ENCODE results near the gene CD226.
"Not testable (repeated sequence)": the region's sequence is repeated elsewhere in the genome, so short reads cannot be mapped to it uniquely, and the experiment has no call there.

The CD226 gene

DNA sequence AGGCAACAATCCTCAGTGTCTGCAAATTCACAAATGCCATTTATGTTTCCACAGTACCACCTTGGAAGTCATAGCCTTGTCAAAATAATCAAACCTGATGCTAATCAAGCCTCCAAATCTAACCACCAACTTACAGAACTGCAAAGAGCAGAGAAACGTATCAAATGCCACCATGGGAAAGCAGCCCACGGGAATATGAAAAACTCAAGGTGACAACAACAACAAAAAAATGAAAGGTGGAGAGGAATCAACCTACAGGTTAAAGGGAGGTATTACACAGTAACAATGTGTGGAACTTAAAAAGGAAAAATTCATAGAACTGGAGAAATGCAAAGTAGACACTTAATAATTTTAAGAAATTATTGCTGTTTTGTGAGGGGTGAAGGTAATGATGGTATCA is 46.7 kb downstream of the CD226 start:
- Mint-ChIP-seq H3K36me3 (ENCODE audit: low read depth) (peaks cover 89% of the 10 kb centered on the region), H3K9me3 (peaks cover 5% of the 10 kb centered on the region), H3K4me1 (ENCODE audit: low read depth) (peaks cover 84% of the 10 kb centered on the region), H3K27me3 (no peaks in the 10 kb centered on the region), H3K27ac (peak overlapping the region; percentile 35), H3K4me3 (no peak overlapping the region)
- DNase-seq = no peak

DNA sequence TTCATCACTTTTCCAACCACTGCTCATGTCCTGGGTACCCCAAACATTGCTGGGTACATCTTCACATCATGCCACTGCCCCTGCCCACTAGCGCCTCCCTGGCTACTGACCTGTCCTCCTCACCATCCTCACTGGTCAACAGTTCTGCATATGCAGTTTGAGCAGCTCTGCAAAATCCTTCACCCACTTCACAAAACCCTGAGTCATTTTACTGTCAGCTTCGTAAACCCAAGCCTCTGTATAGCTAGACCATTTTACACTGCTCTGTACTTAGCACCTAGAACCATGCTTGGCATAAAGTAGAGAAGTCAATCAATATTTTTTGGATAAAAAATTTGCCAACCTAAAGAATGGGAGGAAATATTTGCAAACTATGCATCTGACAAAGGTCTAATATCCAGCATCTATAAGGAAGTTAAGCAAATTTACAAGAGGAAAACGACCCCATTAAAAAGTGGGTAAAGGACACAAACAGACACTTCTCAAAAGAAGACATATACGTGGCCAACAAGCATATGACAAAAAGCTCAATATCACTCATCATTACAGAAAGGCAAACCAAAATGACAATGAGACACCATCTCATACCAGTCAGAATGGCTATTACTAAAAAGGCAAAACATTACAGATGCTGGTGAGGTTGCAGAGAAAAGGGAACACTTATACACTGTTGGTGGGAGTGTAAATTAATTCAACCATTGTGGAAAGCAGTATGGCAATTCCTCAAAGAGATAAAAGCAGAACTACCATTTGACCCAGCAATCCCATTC is 48.3 kb downstream of the CD226 start:
- Mint-ChIP-seq H3K4me3 (peak overlapping the region; percentile 59), H3K36me3 (ENCODE audit: low read depth) (peaks cover 89% of the 10 kb centered on the region), H3K27ac (peak overlapping the region; percentile 95), H3K4me1 (ENCODE audit: low read depth) (peaks cover 86% of the 10 kb centered on the region)
- not testable (repeated sequence) for H3K27me3 Mint-ChIP-seq, DNase-seq, H3K9me3 Mint-ChIP-seq

DNA sequence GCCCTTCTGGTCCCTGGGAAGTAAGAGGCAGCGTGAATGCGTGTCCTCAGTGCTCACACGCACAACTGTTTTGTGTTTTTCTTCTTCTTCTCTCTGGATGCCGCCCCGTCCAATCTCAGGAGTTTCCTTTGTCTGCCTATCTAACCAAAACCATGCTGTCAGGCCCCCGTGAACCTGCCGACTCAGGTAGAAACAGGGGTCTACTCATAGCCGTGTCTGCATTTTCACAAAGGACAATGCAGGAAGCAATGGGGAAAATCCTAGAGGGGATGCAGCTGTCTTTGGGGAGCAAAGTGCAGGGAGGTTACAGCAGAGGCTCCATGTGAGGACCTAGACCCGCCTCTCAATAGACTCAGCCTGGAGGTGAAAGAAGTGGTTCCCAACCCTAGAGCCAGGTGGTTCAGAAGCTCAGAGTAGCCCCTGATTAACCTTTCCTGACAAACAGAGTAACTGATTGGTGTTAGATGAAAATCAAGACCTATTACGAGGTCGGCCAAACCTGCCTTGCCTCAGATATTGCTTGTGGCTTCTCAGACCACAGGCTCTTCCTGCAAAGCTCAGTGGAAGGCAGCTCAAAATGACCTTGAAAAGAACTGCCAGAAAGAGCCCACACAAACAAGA is 49.3 kb downstream of the CD226 start:
- Mint-ChIP-seq H3K4me3 (peak overlapping the region; percentile 71), H3K27ac (peak overlapping the region; percentile 96), H3K27me3 (no peaks in the 10 kb centered on the region), H3K36me3 (ENCODE audit: low read depth) (peaks cover 88% of the 10 kb centered on the region), H3K9me3 (peaks cover 7% of the 10 kb centered on the region), H3K4me1 (ENCODE audit: low read depth) (peaks cover 85% of the 10 kb centered on the region)
- DNase-seq = peak; percentile 59

DNA sequence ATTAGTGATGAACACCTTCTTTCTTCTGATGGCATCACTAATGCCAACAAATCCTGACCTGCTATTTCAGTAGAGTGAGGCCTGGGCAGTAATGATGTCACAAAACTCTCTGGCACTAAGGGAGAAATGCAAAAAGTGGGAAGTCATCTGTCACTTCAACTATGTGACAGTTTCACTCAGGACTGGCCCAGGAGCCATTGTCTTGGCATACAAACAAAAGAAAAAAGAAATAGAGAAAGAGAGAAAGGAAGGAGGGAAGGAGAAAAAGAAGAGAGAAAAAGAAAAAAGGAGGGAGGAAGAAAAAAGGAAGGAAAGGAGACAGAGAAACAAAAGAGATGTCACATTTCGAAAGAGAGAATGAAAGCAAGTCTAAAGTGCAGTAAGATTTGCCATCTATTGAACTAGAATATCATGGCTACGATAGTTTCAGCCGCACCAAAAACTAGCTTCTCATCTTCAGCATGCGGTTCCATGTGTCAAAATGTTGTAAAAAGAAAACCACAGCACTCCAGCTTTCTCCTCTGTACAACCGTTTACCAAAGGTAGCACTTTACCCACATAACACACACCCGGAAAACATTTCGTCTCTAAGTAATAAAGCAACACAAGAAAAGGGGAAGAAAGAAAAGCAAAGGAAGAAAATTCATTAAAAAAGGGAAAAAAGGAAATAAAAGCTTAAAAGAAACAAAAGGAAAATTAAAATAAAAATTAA is 50.1 kb downstream of the CD226 start:
- peaks cover 10% of the 10 kb centered on the region for H3K9me3 Mint-ChIP-seq
- H3K4me3 Mint-ChIP-seq = peak overlapping the region; percentile 71
- H3K27ac Mint-ChIP-seq = peak overlapping the region; percentile 96
- H3K36me3 Mint-ChIP-seq (ENCODE audit: low read depth) = peaks cover 88% of the 10 kb centered on the region
- no peaks in the 10 kb centered on the region for H3K27me3 Mint-ChIP-seq
- peaks cover 84% of the 10 kb centered on the region for H3K4me1 Mint-ChIP-seq (ENCODE audit: low read depth)
- no peak for DNase-seq

GRCh38 chr18:69895066-69896047 is 52.3 kb downstream of the CD226 start:
- H3K27ac Mint-ChIP-seq = peak overlapping the region; percentile 96
- H3K36me3 Mint-ChIP-seq (ENCODE audit: low read depth) = peaks cover 92% of the 10 kb centered on the region
- peak overlapping the region; percentile 71 for H3K4me3 Mint-ChIP-seq
- no peak for DNase-seq
- H3K9me3 Mint-ChIP-seq = peaks cover 22% of the 10 kb centered on the region
- peaks cover 91% of the 10 kb centered on the region for H3K4me1 Mint-ChIP-seq (ENCODE audit: low read depth)
- H3K27me3 Mint-ChIP-seq = no peaks in the 10 kb centered on the region

GRCh38 chr18:69894467-69894866 is 53.2 kb downstream of the CD226 start:
- H3K27me3 Mint-ChIP-seq = no peaks in the 10 kb centered on the region
- peaks cover 18% of the 10 kb centered on the region for H3K9me3 Mint-ChIP-seq
- peak overlapping the region; percentile 48 for H3K27ac Mint-ChIP-seq
- peaks cover 91% of the 10 kb centered on the region for H3K36me3 Mint-ChIP-seq (ENCODE audit: low read depth)
- H3K4me3 Mint-ChIP-seq = no peak overlapping the region
- H3K4me1 Mint-ChIP-seq (ENCODE audit: low read depth) = peaks cover 92% of the 10 kb centered on the region
- DNase-seq = no peak

DNA sequence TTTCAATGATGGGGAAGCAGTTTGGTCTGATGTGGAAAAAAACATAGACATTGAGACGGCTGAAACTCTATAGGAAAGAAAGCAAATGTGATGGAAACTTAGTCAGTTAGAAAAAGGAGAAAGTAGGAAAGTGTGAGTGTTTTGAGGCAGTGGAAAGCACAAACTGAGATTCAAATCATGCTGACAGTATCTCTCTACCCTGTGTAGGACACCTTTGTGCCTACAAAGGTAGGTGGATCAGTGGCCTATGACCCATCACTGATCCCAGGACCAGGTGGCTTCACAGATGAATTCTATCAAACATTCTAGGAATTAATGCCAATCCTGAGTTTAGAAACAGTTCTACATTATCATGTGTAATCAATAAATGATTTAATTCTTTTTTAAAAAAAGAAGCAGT is 57.1 kb downstream of the CD226 start:
- H3K27me3 Mint-ChIP-seq = no peaks in the 10 kb centered on the region
- DNase-seq = no peak
- peaks cover 89% of the 10 kb centered on the region for H3K4me1 Mint-ChIP-seq (ENCODE audit: low read depth)
- peak overlapping the region; percentile 96 for H3K27ac Mint-ChIP-seq
- H3K4me3 Mint-ChIP-seq = peak overlapping the region; percentile 25
- H3K36me3 Mint-ChIP-seq (ENCODE audit: low read depth) = peaks cover 89% of the 10 kb centered on the region
- H3K9me3 Mint-ChIP-seq = peaks cover 18% of the 10 kb centered on the region

GRCh38 chr18:69889009-69889408 is 58.7 kb downstream of the CD226 start:
- Mint-ChIP-seq H3K4me1 (ENCODE audit: low read depth) (peaks cover 92% of the 10 kb centered on the region), H3K36me3 (ENCODE audit: low read depth) (peaks cover 92% of the 10 kb centered on the region), H3K9me3 (peaks cover 18% of the 10 kb centered on the region), H3K27me3 (no peaks in the 10 kb centered on the region), H3K4me3 (peak overlapping the region; percentile 25), H3K27ac (peak overlapping the region; percentile 96)
- no peak for DNase-seq

- DNase-seq = no peak
- Mint-ChIP-seq H3K9me3 (peaks cover 10% of the 10 kb centered on the region), H3K4me3 (no peak overlapping the region), H3K27me3 (no peaks in the 10 kb centered on the region), H3K36me3 (ENCODE audit: low read depth) (peaks cover 90% of the 10 kb centered on the region), H3K27ac (peak overlapping the region; percentile 80), H3K4me1 (ENCODE audit: low read depth) (peaks cover 93% of the 10 kb centered on the region)
Observed at GRCh38 chr18:69887256-69887655, 60.4 kb downstream of the CD226 start.

GRCh38 chr18:69885841-69886531 is 61.7 kb downstream of the CD226 start:
- DNase-seq = peak; percentile 52
- H3K27me3 Mint-ChIP-seq = no peaks in the 10 kb centered on the region
- peak overlapping the region; percentile 67 for H3K4me3 Mint-ChIP-seq
- peaks cover 89% of the 10 kb centered on the region for H3K36me3 Mint-ChIP-seq (ENCODE audit: low read depth)
- H3K27ac Mint-ChIP-seq = peak overlapping the region; percentile 97
- peaks cover 91% of the 10 kb centered on the region for H3K4me1 Mint-ChIP-seq (ENCODE audit: low read depth)
- peaks cover 2% of the 10 kb centered on the region for H3K9me3 Mint-ChIP-seq

GRCh38 chr18:69885355-69885754 is 62.3 kb downstream of the CD226 start:
- H3K4me3 Mint-ChIP-seq = peak overlapping the region; percentile 67
- peaks cover 87% of the 10 kb centered on the region for H3K36me3 Mint-ChIP-seq (ENCODE audit: low read depth)
- DNase-seq = no peak
- H3K27ac Mint-ChIP-seq = peak overlapping the region; percentile 97
- peaks cover 85% of the 10 kb centered on the region for H3K4me1 Mint-ChIP-seq (ENCODE audit: low read depth)
- peaks cover under 1% of the 10 kb centered on the region for H3K9me3 Mint-ChIP-seq
- H3K27me3 Mint-ChIP-seq = no peaks in the 10 kb centered on the region

DNA sequence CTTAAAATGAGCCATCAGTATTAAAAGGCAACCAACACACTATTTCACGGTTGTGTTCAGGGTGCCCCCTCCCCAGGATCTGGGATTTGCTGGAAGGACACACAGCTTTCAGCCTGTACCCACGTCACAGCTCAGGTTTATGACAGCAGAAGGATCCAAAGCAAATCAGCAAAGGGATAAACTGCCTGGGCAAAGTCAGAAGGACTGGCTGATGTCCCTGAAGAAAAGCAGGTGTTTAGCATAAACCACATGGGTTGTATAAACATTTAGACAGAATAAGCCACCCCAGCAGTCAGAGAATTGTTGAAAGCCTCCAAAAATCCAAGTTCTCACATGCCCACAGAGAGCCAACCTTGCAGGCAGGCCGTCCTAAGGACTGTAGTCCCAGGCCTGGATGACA is 63.9 kb downstream of the CD226 start:
- peaks cover 81% of the 10 kb centered on the region for H3K4me1 Mint-ChIP-seq (ENCODE audit: low read depth)

DNA sequence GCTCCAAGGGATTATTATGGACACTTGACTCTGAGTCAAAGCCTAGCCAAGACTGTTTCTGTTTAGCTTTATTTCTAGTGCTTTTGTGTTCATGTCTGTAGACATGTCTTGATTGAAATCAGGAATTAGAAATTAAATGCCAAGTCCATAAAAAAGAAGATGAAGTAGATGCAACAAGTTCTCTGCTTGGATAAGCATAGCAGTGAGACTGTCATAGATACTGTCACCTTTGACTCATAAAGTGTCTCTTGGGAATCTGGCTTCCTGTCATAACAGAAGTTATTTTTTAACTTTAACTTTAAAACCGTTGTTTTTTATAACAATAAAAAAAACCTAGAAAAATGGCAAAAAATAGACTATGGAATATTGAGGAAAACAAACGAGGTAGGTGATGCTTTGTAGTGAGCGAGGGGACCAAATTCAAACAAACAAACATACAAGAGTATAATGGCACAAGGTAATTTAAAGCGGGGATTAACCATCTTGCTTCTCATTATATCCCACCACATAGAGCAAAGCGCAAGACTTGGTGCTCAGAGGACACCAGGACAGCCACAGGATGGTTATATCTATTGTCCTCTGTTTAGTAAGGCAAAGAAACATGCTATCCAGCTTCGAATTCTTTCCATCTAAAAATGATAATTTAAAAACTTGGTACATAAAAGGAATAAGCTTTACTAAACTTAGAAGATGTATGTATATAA is 64.6 kb downstream of the CD226 start:
- Mint-ChIP-seq H3K36me3 (ENCODE audit: low read depth) (peaks cover 91% of the 10 kb centered on the region), H3K4me3 (peak overlapping the region; percentile 35), H3K9me3 (peaks cover 14% of the 10 kb centered on the region), H3K27ac (peak overlapping the region; percentile 92), H3K4me1 (ENCODE audit: low read depth) (peaks cover 81% of the 10 kb centered on the region), H3K27me3 (no peaks in the 10 kb centered on the region)
- DNase-seq = no peak

More for the DNA sequence above, 63.9 kb downstream of the CD226 start:
- no peaks in the 10 kb centered on the region for H3K27me3 Mint-ChIP-seq
- peaks cover 12% of the 10 kb centered on the region for H3K9me3 Mint-ChIP-seq
- DNase-seq = no peak
- H3K4me3 Mint-ChIP-seq = no peak overlapping the region
- H3K27ac Mint-ChIP-seq = peak overlapping the region; percentile 97
- H3K36me3 Mint-ChIP-seq (ENCODE audit: low read depth) = peaks cover 89% of the 10 kb centered on the region
